B cell (primary cell): ENCODE results near the gene TBCA. TPM values are rescaled to one million over a fixed set of nuclear protein-coding genes. Genes with fewer than 3 reads are reported as not detected.

Experiments
- ATAC-seq: fragments of 200-7000 bp; cut with Tn5 transposase; one replicate; pipeline ENCODE4 v1.10.0; 2021; ENCODE audit warnings: low read depth, mild to moderate bottlenecking, moderate number of reproducible peaks, moderate library complexity
- CTCF ChIA-PET: fragments of 350-600 bp; sonication (Branson Sonifier 250); formaldehyde crosslinking; loops from one replicate; lab custom pipeline; 2021; ENCODE audit warnings: antibody characterized with exemption, inconsistent platforms; lab: Charles Lee
- POLR2A ChIA-PET: fragments of 350-600 bp; sonication (Branson Sonifier 250); formaldehyde crosslinking; loops from one replicate; lab custom pipeline; 2021; ENCODE audit warnings: antibody characterized with exemption; lab: Charles Lee
- DNase-seq: peaks from one replicate; pipeline ENCODE4 v3.0.0; 2013
- H2AFZ ChIP-seq: 2 replicates; pipeline ENCODE4 v1.6.1; 2012; ENCODE audit warnings: mild to moderate bottlenecking, low read depth, low read length; ENCODE audit not compliant: insufficient read depth, poor library complexity, severe bottlenecking
- H3K27ac ChIP-seq, 2 donors: 1 replicate in 1 of 2; 2 replicates in 1 of 2; pipeline ENCODE4 v1.5.1; 2012 to 2013; ENCODE audit warnings: low read length in 2 of 2, mild to moderate bottlenecking in 2 of 2, moderate library complexity in 1 of 2
- H3K27me3 ChIP-seq, 4 experiments: fragments of 200-600 bp in 1 of 4; sonication (generic) in 1 of 4; replicated peaks in 1 of 4; 1 replicate in 2 of 4; 2 replicates in 2 of 4; pipeline versions ENCODE4 v1.6.1 to v1.7.0; 2013 to 2016; ENCODE audit warnings: low read length in 3 of 4, mild to moderate bottlenecking in 2 of 4, mixed read lengths in 1 of 4, moderate library complexity in 1 of 4; ENCODE audit not compliant: insufficient read depth in 4 of 4, control insufficient read depth in 3 of 4; ENCODE audit errors: control extremely low read depth in 1 of 4
- H3K36me3 ChIP-seq, 2 experiments: replicated peaks in 1 of 2; 1 replicate in 1 of 2; 2 replicates in 1 of 2; pipeline versions ENCODE4 v1.6.1 to v1.7.1; 2013; ENCODE audit warnings: low read length in 1 of 2; ENCODE audit not compliant: insufficient read depth in 2 of 2, control insufficient read depth in 1 of 2; ENCODE audit errors: control extremely low read depth in 1 of 2, extremely low read depth in 1 of 2
- H3K4me1 ChIP-seq, 2 donors: fragments of 200-600 bp in 1 of 2; sonication (generic) in 1 of 2; 1 replicate in 1 of 2; 2 replicates in 1 of 2; pipeline versions ENCODE4 v1.5.1 to v1.6.1; 2013 to 2017; ENCODE audit warnings: low read length in 2 of 2; ENCODE audit not compliant: control insufficient read depth in 2 of 2, insufficient read depth in 2 of 2
- H3K4me2 ChIP-seq: replicated peaks from 2 replicates; pipeline ENCODE3; 2012; ENCODE audit warnings: mild to moderate bottlenecking, low read depth, low read length; ENCODE audit not compliant: poor library complexity, severe bottlenecking
- H3K4me3 ChIP-seq, 5 experiments: fragments of 200-600 bp in 1 of 5; sonication (generic) in 1 of 5; 1 replicate in 3 of 5; 2 replicates in 2 of 5; pipeline versions ENCODE4 v1.5.1 to v1.7.0; 2011 to 2016; ENCODE audit warnings: low read length in 4 of 5, mild to moderate bottlenecking in 4 of 5, low read depth in 2 of 5, control low read depth in 1 of 5, moderate library complexity in 1 of 5; ENCODE audit not compliant: insufficient read depth in 1 of 5; ENCODE audit errors: control extremely low read depth in 1 of 5, extremely low read depth in 1 of 5
- H3K79me2 ChIP-seq: fragments of 200-600 bp; sonication (generic); one replicate; pipeline ENCODE4 v1.6.0; 2016; ENCODE audit warnings: low read length; ENCODE audit not compliant: control insufficient read depth, insufficient read depth
- H3K9ac ChIP-seq: fragments of 200-600 bp; sonication (generic); 2 replicates; pipeline ENCODE4 v1.6.1; 2017; ENCODE audit warnings: mild to moderate bottlenecking, low read length, moderate library complexity
- H3K9me3 ChIP-seq, 3 donors: one replicate each; pipeline versions ENCODE4 v1.6.1 to v1.7.1; 2013; ENCODE audit warnings: low read length in 2 of 3; ENCODE audit not compliant: control insufficient read depth in 2 of 3, insufficient read depth in 1 of 3; ENCODE audit errors: control extremely low read depth in 1 of 3
- H4K20me1 ChIP-seq: 2 replicates; pipeline ENCODE4 v1.6.0; 2012; ENCODE audit warnings: mild to moderate bottlenecking, low read length; ENCODE audit not compliant: insufficient read depth, control insufficient read depth, poor library complexity, severe bottlenecking
- H3K27ac Mint-ChIP-seq: one replicate; pipeline ENCODE4 v1.8.0; 2021; ENCODE audit warnings: mixed read lengths
- H3K27me3 Mint-ChIP-seq: one replicate; pipeline ENCODE4 v1.8.0; 2021; ENCODE audit warnings: mixed read lengths
- H3K4me1 Mint-ChIP-seq: one replicate; pipeline ENCODE4 v1.8.0; 2021; ENCODE audit warnings: mixed read lengths
- H3K4me3 Mint-ChIP-seq: one replicate; pipeline ENCODE4 v1.8.0; 2021; ENCODE audit warnings: mixed read lengths
- H3K9me3 Mint-ChIP-seq: one replicate; pipeline ENCODE4 v1.8.0; 2022; ENCODE audit warnings: mixed read lengths; ENCODE audit not compliant: insufficient read depth
- CTCF ChIP-seq: fragments of 200-600 bp; IDR thresholded peaks from one replicate; pipeline ENCODE4 v1.8.0; 2022; ENCODE audit warnings: antibody characterized with exemption, mild to moderate bottlenecking
- EZH2 ChIP-seq: IDR thresholded peaks from 2 replicates; pipeline ENCODE4 v1.6.1; 2012; ENCODE audit warnings: borderline replicate concordance, low read depth, mild to moderate bottlenecking, moderate library complexity, low read length; ENCODE audit not compliant: insufficient read depth, poor library complexity, severe bottlenecking
- WGBS: methylation state at CpG from one replicate; pipeline ENCODE4 v1.1.5; 2013; ENCODE audit warnings: missing lambda C conversion rate; ENCODE audit not compliant: insufficient coverage; 5-methylcytosine and 5-hydroxymethylcytosine counted together
- intact Hi-C: fragments of 100-400 bp; cut with micrococcal nuclease; formaldehyde crosslinking; loops from one replicate; pipeline ENCODE4 v1.10.0; 2022
- polyA plus RNA-seq: library from polyadenylated mRNA; depleted of rRNA; stranded (reverse); fragments of >200 nt; gene quantifications from 2 replicates; pipeline ENCODE4 v1.2.3, GENCODE V29; 2012
- total RNA-seq, 2 donors: library from RNA; stranded (reverse); fragments of 120-200 nt in 1 of 2; gene quantifications; 1 replicate in 1 of 2; 2 replicates in 1 of 2; pipeline versions ENCODE4 v1.2.3 to v1.2.4, GENCODE V29; 2013 to 2022

Gene TBCA
- total and polyA plus RNA-seq, 2 donors (not counting 1 experiment from before 2014, with no cell fraction given) = 22.3 to 110 TPM

DNA sequence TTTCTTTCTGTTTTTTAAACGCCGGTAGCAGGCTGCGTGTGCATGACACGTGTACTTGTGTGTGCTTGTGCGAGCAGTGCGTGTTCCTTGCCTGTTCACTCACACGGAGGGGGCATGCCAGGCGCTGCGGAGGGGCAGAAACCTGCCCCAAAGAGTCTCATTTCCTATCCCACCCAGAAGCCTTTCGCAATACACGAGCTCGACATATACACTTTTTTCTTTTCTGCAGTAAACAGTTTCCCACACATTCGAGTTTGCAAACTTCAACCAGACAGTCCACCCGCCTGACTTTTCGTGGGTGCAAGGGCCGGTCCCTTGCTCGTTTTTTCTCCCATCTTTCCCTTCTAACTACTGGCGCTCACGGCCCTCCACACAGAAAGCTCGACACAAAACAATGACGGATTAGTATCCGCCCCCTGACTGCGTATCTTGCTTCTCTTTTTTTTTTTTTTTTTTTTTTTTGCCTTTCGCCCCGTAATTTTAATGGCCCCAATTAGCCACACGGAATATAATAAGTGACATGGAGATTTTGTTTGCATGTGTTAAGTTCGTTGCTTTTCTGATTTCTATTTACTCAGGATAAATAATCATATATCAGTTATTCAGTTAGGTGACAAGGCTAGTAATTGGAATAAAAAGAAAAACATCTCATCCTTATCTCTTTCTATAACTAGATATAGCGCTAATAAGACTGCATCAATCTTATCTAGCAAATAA is 132.3 kb downstream of the TBCA start:
- Histone ChIP-seq H3K9ac (no peak overlapping the region), H3K4me3 (peak overlapping the region in 1 of 5 experiments; percentile 2), H3K36me3 (no peaks in the 10 kb centered on the region), H3K27ac (no peak overlapping the region), H2AFZ (no peak overlapping the region), H4K20me1 (no peaks in the 10 kb centered on the region), H3K27me3 (peaks cover 2 to 87% (median 79%) of the 10 kb centered on the region in 4 experiments), H3K9me3 (peaks cover 0 to 52% (median 28%) of the 10 kb centered on the region in 3 donors), H3K4me2 (peak overlapping the region; percentile 83), H3K79me2 (no peaks in the 10 kb centered on the region), H3K4me1 (peaks cover 36 to 58% of the 10 kb centered on the region in 2 donors)
- Mint-ChIP-seq H3K4me1 (peaks cover 21% of the 10 kb centered on the region), H3K9me3 (peaks cover 7% of the 10 kb centered on the region), H3K27ac (peak overlapping the region; percentile 41), H3K27me3 (peaks cover 86% of the 10 kb centered on the region), H3K4me3 (peak overlapping the region; percentile 82)
- DNase-seq = peak; percentile 46
- TF ChIP-seq EZH2 = no peak
- no peak for TF ChIP-seq CTCF
- WGBS = 8% methylated on average over 17 of the region's 28 CpGs
- no peak for ATAC-seq
- POLR2A ChIA-PET = interaction anchor here (1.0 kb wide), 1 partner anchor 13 kb away, joined by 3 read pairs; no protein-coding TSS in a partner anchor
- intact Hi-C loops = loop anchor here (2.0 to 10.0 kb wide), 2 partner anchors 13 to 621 kb away; no protein-coding TSS in a partner anchor
- CTCF ChIA-PET = interaction anchor here (0.6 kb wide), 1 partner anchor 10 kb away, joined by 3 read pairs; no protein-coding TSS in a partner anchor
